Esophagus muscularis mucosa (tissue), 4 donors: ENCODE results near the gene FSCN2. TPM values are rescaled to one million over a fixed set of nuclear protein-coding genes. Genes with fewer than 3 reads are reported as not detected.
"Not testable (repeated sequence)": the region's sequence is repeated elsewhere in the genome, so short reads cannot be mapped to it uniquely, and the experiment has no call there.

ENCODE experiments used
- DNase-seq: peaks from one replicate; pipeline ENCODE4 v3.0.0-alpha.2; 2017; ENCODE audit errors: extremely low spot score
- H3K27ac ChIP-seq, 4 donors: fragments of 200-600 bp; sonication (generic); replicated peaks in 1 of 4; 1 replicate in 3 of 4; 2 replicates in 1 of 4; pipeline ENCODE4 v1.5.1; 2016 to 2019; ENCODE audit warnings: mild to moderate bottlenecking in 1 of 4
- H3K27me3 ChIP-seq, 4 donors: fragments of 200-600 bp; sonication (generic); one replicate each; pipeline versions ENCODE4 v1.5.1 to v1.6.0; 2016 to 2019
- H3K36me3 ChIP-seq, 4 donors: fragments of 200-600 bp; sonication (generic); one replicate each; pipeline ENCODE4 v1.5.1; 2016 to 2019
- H3K4me1 ChIP-seq, 4 donors: fragments of 200-600 bp; sonication (generic); one replicate each; pipeline ENCODE4 v1.5.1; 2016 to 2019
- H3K4me3 ChIP-seq, 4 donors: fragments of 200-600 bp; sonication (generic); 1 replicate in 2 of 4; 2 replicates in 2 of 4; pipeline ENCODE4 v1.5.1; 2016 to 2019; ENCODE audit warnings: mild to moderate bottlenecking in 4 of 4, moderate library complexity in 1 of 4
- H3K9me3 ChIP-seq, 4 donors: fragments of 200-600 bp; sonication (generic); 1 replicate in 3 of 4; 2 replicates in 1 of 4; pipeline ENCODE4 v1.5.1; 2016 to 2019
- CTCF ChIP-seq, 3 experiments: fragments of 200-600 bp in 2 of 3; fragments of 450-650 bp in 1 of 3; sonication (generic) in 2 of 3; IDR thresholded peaks; one replicate each; pipeline ENCODE4 v1.5.1; 2017 to 2019; ENCODE audit warnings: antibody characterized with exemption in 3 of 3, mild to moderate bottlenecking in 2 of 3, moderate library complexity in 1 of 3
- EP300 ChIP-seq: sonication (generic); formaldehyde crosslinking; IDR thresholded peaks from one replicate; pipeline ENCODE4 v1.6.1; 2017; ENCODE audit warnings: antibody characterized with exemption
- POLR2A ChIP-seq: fragments of 450-650 bp; IDR thresholded peaks from one replicate; pipeline ENCODE4 v1.6.1; 2017; ENCODE audit warnings: antibody characterized with exemption, moderate library complexity, mild to moderate bottlenecking, low read depth
- POLR2AphosphoS5 ChIP-seq, 2 donors: sonication (generic); formaldehyde crosslinking; IDR thresholded peaks; one replicate each; pipeline ENCODE4 v1.6.1; 2017; ENCODE audit warnings: antibody characterized with exemption in 2 of 2
- WGBS: methylation state at CpG from one replicate; pipeline ENCODE4 v1.1.5; 2018; 5-methylcytosine and 5-hydroxymethylcytosine counted together
- intact Hi-C: fragments of 100-400 bp; cut with DNase I; formaldehyde crosslinking; loops from one replicate; pipeline ENCODE4 v1.15.1; 2023
- total RNA-seq, 4 donors: library from RNA; depleted of rRNA; stranded (reverse); fragments of >200 nt; gene quantifications; one replicate each; pipeline versions ENCODE4 v1.1.0 to v1.2.1, GENCODE V29; 2016

FSCN2 gene
- total RNA-seq, 4 donors from 2014 or later = 1.2 to 2.4 (median 1.7) TPM

GRCh38 chr17:81526662-81527571 is 1.3 kb upstream of the FSCN2 start:
- no peak for DNase-seq
- WGBS = 85% methylated on average over 4 of the region's 21 CpGs
- peaks cover 5 to 28% (median 22%) of the 10 kb centered on the region in 4 donors for H3K4me1 ChIP-seq
- peaks cover 0 to 68% (median 46%) of the 10 kb centered on the region in 4 donors for H3K27me3 ChIP-seq
- no peaks in the 10 kb centered on the region for H3K9me3 ChIP-seq
- H3K4me3 ChIP-seq = no peak overlapping the region
- TF ChIP-seq POLR2A (no peak), POLR2AphosphoS5 (IDR thresholded peaks at IDR 0.05) (no peak), EP300 (no peak), CTCF (IDR thresholded peaks at IDR 0.05) (no peak)
- intact Hi-C loops = no loop called here
- no peaks in the 10 kb centered on the region for H3K36me3 ChIP-seq
- H3K27ac ChIP-seq = no peak overlapping the region

GRCh38 chr17:81528384-81528650 is 140 bp downstream of the FSCN2 start:
- TF ChIP-seq POLR2A (no peak), POLR2AphosphoS5 (IDR thresholded peaks at IDR 0.05) (no peak), EP300 (no peak), CTCF (IDR thresholded peaks at IDR 0.05) (no peak)
- no peaks in the 10 kb centered on the region for H3K9me3 ChIP-seq
- intact Hi-C loops = no loop called here
- peaks cover 0 to 68% (median 44%) of the 10 kb centered on the region in 4 donors for H3K27me3 ChIP-seq
- DNase-seq = no peak
- H3K4me1 ChIP-seq = peaks cover 4 to 23% (median 17%) of the 10 kb centered on the region in 4 donors
- H3K4me3 ChIP-seq = no peak overlapping the region
- WGBS = 60% methylated on average over 4 of the region's 20 CpGs
- no peak overlapping the region for H3K27ac ChIP-seq
- no peaks in the 10 kb centered on the region for H3K36me3 ChIP-seq

GRCh38 chr17:81528651-81529436 is 667 bp downstream of the FSCN2 start:
- Histone ChIP-seq H3K4me3 (no peak overlapping the region), H3K27me3 (peaks cover 0 to 67% (median 39%) of the 10 kb centered on the region in 4 donors), H3K4me1 (peaks cover 0 to 18% (median 12%) of the 10 kb centered on the region in 4 donors), H3K36me3 (no peaks in the 10 kb centered on the region), H3K27ac (no peak overlapping the region), H3K9me3 (no peaks in the 10 kb centered on the region)
- intact Hi-C loops = no loop called here
- WGBS = no CpG with 5 or more reads among the region's 62 CpGs
- no peak for DNase-seq
- TF ChIP-seq EP300 (no peak), POLR2A (no peak), POLR2AphosphoS5 (IDR thresholded peaks at IDR 0.05) (no peak), CTCF (IDR thresholded peaks at IDR 0.05) (no peak)

GRCh38 chr17:81529437-81529803 is 1.2 kb downstream of the FSCN2 start:
- WGBS = 79% methylated on average over 3 of the region's 6 CpGs
- TF ChIP-seq CTCF (IDR thresholded peaks at IDR 0.05) (no peak), POLR2AphosphoS5 (IDR thresholded peaks at IDR 0.05) (no peak), POLR2A (no peak), EP300 (no peak)
- Histone ChIP-seq H3K36me3 (no peaks in the 10 kb centered on the region), H3K27me3 (peaks cover 0 to 67% (median 35%) of the 10 kb centered on the region in 4 donors), H3K9me3 (no peaks in the 10 kb centered on the region), H3K4me1 (peaks cover 0 to 14% (median 10%) of the 10 kb centered on the region in 4 donors), H3K4me3 (no peak overlapping the region), H3K27ac (no peak overlapping the region)
- no peak for DNase-seq
- intact Hi-C loops = no loop called here

GRCh38 chr17:81531013-81531412 is 2.8 kb downstream of the FSCN2 start:
- WGBS = 81% methylated on average over 6 of the region's 6 CpGs
- H3K9me3 ChIP-seq, H3K4me3 ChIP-seq, DNase-seq, H3K27ac ChIP-seq, H3K36me3 ChIP-seq, intact Hi-C loops: not testable (repeated sequence)
- H3K27me3 ChIP-seq = peaks cover 0 to 67% (median 27%) of the 10 kb centered on the region in 4 donors
- peaks cover 0 to 15% (median 10%) of the 10 kb centered on the region in 4 donors for H3K4me1 ChIP-seq

- H3K36me3 ChIP-seq, DNase-seq, H3K9me3 ChIP-seq, intact Hi-C loops, H3K4me3 ChIP-seq, H3K27ac ChIP-seq: not testable (repeated sequence)
- peaks cover 5 to 67% (median 31%) of the 10 kb centered on the region in 4 donors for H3K27me3 ChIP-seq
- peaks cover 7 to 25% (median 19%) of the 10 kb centered on the region in 4 donors for H3K4me1 ChIP-seq
- WGBS = 92% methylated on average over 3 of the region's 3 CpGs
These were observed 3.8 kb downstream of the FSCN2 start for GRCh38 chr17:81531998-81532404.
